IMR-90 (cell line): ENCODE data around the gene OR6K6. TPM values are rescaled to one million over a fixed set of nuclear protein-coding genes. Genes with fewer than 3 reads are reported as not detected.

Experiments
- ATAC-seq: fragments of 200-7000 bp; cut with Tn5 transposase; 2 replicates; pipeline ENCODE4 v1.9.1; 2020; ENCODE audit warnings: low read depth, mild to moderate bottlenecking, moderate library complexity
- BruUV-seq: library from RNA; stranded (reverse); fragments of 400-500 nt; replicated peaks from 2 replicates; lab custom pipeline; 2021; lab: Mats Ljungman, UMichigan
- CTCF ChIA-PET: fragments of 300-600 bp; formaldehyde crosslinking; extraction: SDS; loops from one replicate; lab custom pipeline; 2021; ENCODE audit warnings: antibody characterized with exemption; lab: Yijun Ruan, JAX
- POLR2A ChIA-PET: fragments of 300-600 bp; sonication (Branson Sonifier 250); formaldehyde crosslinking; loops from one replicate; lab custom pipeline; 2022; ENCODE audit warnings: antibody characterized with exemption; ENCODE audit not compliant: unreplicated experiment; lab: Charles Lee
- DNase-seq: peaks from one replicate; pipeline ENCODE4 v3.0.0; 2013
- H2AFZ ChIP-seq: replicated peaks from 2 replicates; pipeline ENCODE3; 2013; ENCODE audit warnings: low read length, mild to moderate bottlenecking; ENCODE audit not compliant: poor library complexity
- H2AK5ac ChIP-seq: 2 replicates; pipeline ENCODE4 v1.6.1; 2013; ENCODE audit warnings: low read depth, low read length, inconsistent platforms
- H2AK9ac ChIP-seq: replicated peaks from 2 replicates; pipeline ENCODE3; 2013; ENCODE audit warnings: mild to moderate bottlenecking, low read depth, low read length, moderate library complexity; ENCODE audit not compliant: poor library complexity
- H2BK120ac ChIP-seq: 2 replicates; pipeline ENCODE4 v1.6.1; 2013; ENCODE audit warnings: low read depth, low read length, inconsistent platforms
- H2BK15ac ChIP-seq: 3 replicates; pipeline ENCODE4 v1.6.1; 2013; ENCODE audit warnings: low read depth, low read length, inconsistent platforms
- H2BK20ac ChIP-seq: 2 replicates; pipeline ENCODE4 v1.6.1; 2013; ENCODE audit warnings: low read depth, mild to moderate bottlenecking, inconsistent platforms, low read length, moderate library complexity
- H2BK5ac ChIP-seq: 2 replicates; pipeline ENCODE4 v1.6.1; 2013; ENCODE audit warnings: mild to moderate bottlenecking, low read depth, low read length, inconsistent platforms; ENCODE audit not compliant: poor library complexity, severe bottlenecking
- H3K14ac ChIP-seq: replicated peaks from 2 replicates; pipeline ENCODE4 v1.6.1; 2013; ENCODE audit warnings: low read depth, low read length, inconsistent platforms
- H3K18ac ChIP-seq: 2 replicates; pipeline ENCODE4 v1.6.1; 2013; ENCODE audit warnings: low read depth, low read length, control low read depth
- H3K23ac ChIP-seq: 2 replicates; pipeline ENCODE4 v1.6.1; 2013; ENCODE audit warnings: low read depth, low read length, inconsistent platforms
- H3K27ac ChIP-seq: 2 replicates; pipeline ENCODE4 v1.5.1; 2013; ENCODE audit warnings: mild to moderate bottlenecking, control low read depth, low read length; ENCODE audit not compliant: insufficient read depth
- H3K27me3 ChIP-seq: 2 replicates; pipeline ENCODE4 v1.6.1; 2013; ENCODE audit warnings: low read length; ENCODE audit not compliant: control insufficient read depth, insufficient read depth
- H3K36me3 ChIP-seq: 2 replicates; pipeline ENCODE4 v1.6.1; 2013; ENCODE audit warnings: low read length, mixed read lengths; ENCODE audit not compliant: control insufficient read depth, insufficient read depth
- H3K4ac ChIP-seq: 2 replicates; pipeline ENCODE4 v1.6.1; 2013; ENCODE audit warnings: low read depth, low read length, inconsistent platforms
- H3K4me1 ChIP-seq: 2 replicates; pipeline ENCODE4 v1.6.1; 2013; ENCODE audit warnings: low read length, mixed read lengths; ENCODE audit not compliant: control insufficient read depth, insufficient read depth
- H3K4me2 ChIP-seq: 2 replicates; pipeline ENCODE4 v1.6.1; 2013; ENCODE audit warnings: low read depth, mild to moderate bottlenecking, control low read depth, low read length, moderate library complexity
- H3K4me3 ChIP-seq: 2 replicates; pipeline ENCODE4 v1.5.1; 2013; ENCODE audit warnings: low read depth, mild to moderate bottlenecking, control low read depth, low read length, moderate library complexity; ENCODE audit not compliant: insufficient read depth
- H3K56ac ChIP-seq: 2 replicates; pipeline ENCODE4 v1.6.1; 2013; ENCODE audit warnings: low read length, inconsistent platforms; ENCODE audit not compliant: insufficient read depth; ENCODE audit errors: extremely low read depth
- H3K79me1 ChIP-seq, 2 experiments: 2 replicates each; pipeline ENCODE4 v1.6.1; 2013; ENCODE audit warnings: low read length in 2 of 2, inconsistent platforms in 1 of 2, low read depth in 1 of 2
- H3K9ac ChIP-seq: 2 replicates; pipeline ENCODE4 v1.6.1; 2013; ENCODE audit warnings: low read depth, low read length, control low read depth
- H3K9me1 ChIP-seq: 2 replicates; pipeline ENCODE4 v1.6.1; 2013; ENCODE audit warnings: low read length, inconsistent platforms; ENCODE audit not compliant: insufficient read depth
- H3K9me3 ChIP-seq: 2 replicates; pipeline ENCODE4 v1.6.1; 2013; ENCODE audit warnings: low read length; ENCODE audit not compliant: control insufficient read depth, insufficient read depth
- H4K20me1 ChIP-seq: 2 replicates; pipeline ENCODE4 v1.6.1; 2013; ENCODE audit warnings: low read length, inconsistent platforms; ENCODE audit not compliant: insufficient read depth
- H4K5ac ChIP-seq: 2 replicates; pipeline ENCODE4 v1.6.1; 2013; ENCODE audit warnings: mild to moderate bottlenecking, low read depth, low read length, control low read depth
- H4K8ac ChIP-seq, 2 experiments: 2 replicates each; pipeline ENCODE4 v1.6.1; 2013; ENCODE audit warnings: low read depth in 2 of 2, low read length in 2 of 2, control low read depth in 1 of 2, inconsistent platforms in 1 of 2
- H4K91ac ChIP-seq: 2 replicates; pipeline ENCODE4 v1.6.1; 2013; ENCODE audit warnings: low read depth, low read length, inconsistent platforms; ENCODE audit not compliant: insufficient read depth
- BHLHE40 ChIP-seq: fragments of 150-350 bp; IDR thresholded peaks from 2 replicates; pipeline ENCODE4 v1.6.1; 2016; ENCODE audit warnings: mild to moderate bottlenecking, low read depth, low read length
- CEBPB ChIP-seq: IDR thresholded peaks from 2 replicates; pipeline ENCODE4 v1.6.1; 2012; ENCODE audit warnings: low read depth, low read length, improper control_type of control experiment
- CHD1 ChIP-seq: IDR thresholded peaks from 2 replicates; pipeline ENCODE4 v1.6.1; 2012; ENCODE audit warnings: low read depth, low read length, improper control_type of control experiment
- MXI1 ChIP-seq: IDR thresholded peaks from 2 replicates; pipeline ENCODE4 v1.6.1; 2012; ENCODE audit warnings: low read depth, mild to moderate bottlenecking, low read length, moderate library complexity, borderline replicate concordance
- NFE2L2 ChIP-seq: fragments of 150-350 bp; IDR thresholded peaks from 2 replicates; pipeline ENCODE4 v1.6.1; 2016; ENCODE audit warnings: low read depth, mild to moderate bottlenecking, low read length
- RAD21 ChIP-seq: IDR thresholded peaks from 2 replicates; pipeline ENCODE4 v1.6.1; 2012; ENCODE audit warnings: low read length, improper control_type of control experiment
- WGBS, 2 experiments: methylation state at CpG; one replicate each; pipeline versions ENCODE4 v1.1.5 to v1.1.7; 2013; ENCODE audit warnings: missing lambda C conversion rate in 2 of 2; ENCODE audit not compliant: insufficient read length in 1 of 2; ENCODE audit errors: extremely low coverage in 2 of 2; 5-methylcytosine and 5-hydroxymethylcytosine counted together
- dilution Hi-C: fragments of 300-500 bp; cut with HindIII; formaldehyde crosslinking; loops from one replicate; pipeline ENCODE4 v1.14.3; 2018; ENCODE audit warnings: low sequenced_read_pairs; ENCODE audit not compliant: unreplicated experiment
- in situ Hi-C: fragments of 300-500 bp; cut with MboI; formaldehyde crosslinking; loops from 3 replicates; pipeline ENCODE4 v1.14.3; 2019; ENCODE audit warnings: low sequenced_read_pairs, inconsistent platforms, mixed read lengths
- intact Hi-C: fragments of 100-400 bp; cut with micrococcal nuclease; formaldehyde crosslinking; loops from 2 replicates; pipeline ENCODE4 v1.10.0; 2022
- polyA plus RNA-seq, 3 experiments: library from polyadenylated mRNA; depleted of rRNA; stranded (reverse); fragments of >200 nt; gene quantifications; 2 replicates each; pipeline ENCODE4 v1.2.3, GENCODE V29; 2012; ENCODE audit warnings: low replicate concordance in 1 of 3
- total RNA-seq: library from RNA; depleted of rRNA; stranded (reverse); fragments of >200 nt; gene quantifications from 2 replicates; pipeline ENCODE4 v1.2.3, GENCODE V29; 2012
- TF ChIP-seq, protein P1 (sequence below): fragments of 150-350 bp; IDR thresholded peaks from 2 replicates; pipeline ENCODE4 v1.6.1; 2016; ENCODE audit warnings: low read depth, mild to moderate bottlenecking, low read length, moderate library complexity, borderline replicate concordance

The OR6K6 gene
- total and polyA plus RNA-seq, 2 of the 4 experiments (the other 2 are of a cell fraction), result not detected

GRCh38 chr1:158732524-158732923, 22.0 kb upstream of the OR6K6 start:
- H4K8ac ChIP-seq, result no peak overlapping the region
- ATAC-seq (no peak), DNase-seq (no peak)
- no peaks in the 10 kb centered on the region for H3K4me1 ChIP-seq
- no peak overlapping the region for H2AFZ ChIP-seq
- no peak overlapping the region for H2BK15ac ChIP-seq
- H3K27ac ChIP-seq, result no peak overlapping the region
- no peak overlapping the region for H3K18ac ChIP-seq
- H2BK20ac ChIP-seq, result no peak overlapping the region
- no peaks in the 10 kb centered on the region for H3K36me3 ChIP-seq
- H3K79me1 ChIP-seq, result no peaks in the 10 kb centered on the region
- H3K4me3 ChIP-seq, result no peak overlapping the region
- H2AK9ac ChIP-seq, result no peak overlapping the region
- H3K4ac ChIP-seq, result no peak overlapping the region
- no peak overlapping the region for H3K56ac ChIP-seq
- H2AK5ac ChIP-seq, result no peak overlapping the region
- WGBS, 2 experiments, result no CpG with 5 or more reads among the region's 2 CpGs
- no peak overlapping the region for H4K5ac ChIP-seq
- no peak overlapping the region for H2BK120ac ChIP-seq
- no peaks in the 10 kb centered on the region for H3K9me1 ChIP-seq
- CTCF ChIA-PET, result no interaction called here
- no peaks in the 10 kb centered on the region for H3K27me3 ChIP-seq
- H3K23ac ChIP-seq, result no peak overlapping the region
- intact Hi-C loops (no loop called here), dilution Hi-C loops (no loop called here), in situ Hi-C loops (no loop called here)
- TF ChIP-seq, protein P1, sequence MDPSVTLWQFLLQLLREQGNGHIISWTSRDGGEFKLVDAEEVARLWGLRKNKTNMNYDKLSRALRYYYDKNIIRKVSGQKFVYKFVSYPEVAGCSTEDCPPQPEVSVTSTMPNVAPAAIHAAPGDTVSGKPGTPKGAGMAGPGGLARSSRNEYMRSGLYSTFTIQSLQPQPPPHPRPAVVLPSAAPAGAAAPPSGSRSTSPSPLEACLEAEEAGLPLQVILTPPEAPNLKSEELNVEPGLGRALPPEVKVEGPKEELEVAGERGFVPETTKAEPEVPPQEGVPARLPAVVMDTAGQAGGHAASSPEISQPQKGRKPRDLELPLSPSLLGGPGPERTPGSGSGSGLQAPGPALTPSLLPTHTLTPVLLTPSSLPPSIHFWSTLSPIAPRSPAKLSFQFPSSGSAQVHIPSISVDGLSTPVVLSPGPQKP, result no peak
- TF ChIP-seq RAD21 (no peak), CHD1 (no peak), MXI1 (no peak), BHLHE40 (no peak), NFE2L2 (no peak), CEBPB (no peak)
- H3K4me2 ChIP-seq, result no peak overlapping the region
- no TSS peak for BruUV-seq
- no peak overlapping the region for H3K14ac ChIP-seq
- H4K20me1 ChIP-seq, result no peaks in the 10 kb centered on the region
- H2BK5ac ChIP-seq, result no peak overlapping the region
- H3K9ac ChIP-seq, result no peak overlapping the region
- POLR2A ChIA-PET, result no interaction called here
- no peaks in the 10 kb centered on the region for H3K9me3 ChIP-seq
- no peak overlapping the region for H4K91ac ChIP-seq
